Lower leg skin (tissue), 4 donors: ENCODE data around the gene NLK. TPM values are rescaled to one million over a fixed set of nuclear protein-coding genes. Genes with fewer than 3 reads are reported as not detected.
"Not testable (repeated sequence)": the region's sequence is repeated elsewhere in the genome, so short reads cannot be mapped to it uniquely, and the experiment has no call there.

Source experiments
- DNase-seq, 2 donors: peaks; one replicate each; pipeline ENCODE4 v3.0.0-alpha.2; 2019; ENCODE audit warnings: low spot score in 2 of 2
- H3K4me3 ChIP-seq: fragments of 200-600 bp; sonication (generic); 2 replicates; pipeline ENCODE4 v1.5.1; 2017; ENCODE audit warnings: mild to moderate bottlenecking, low read depth; ENCODE audit not compliant: poor library complexity, severe bottlenecking
- CTCF ChIP-seq, 3 donors: fragments of 450-650 bp; IDR thresholded peaks; one replicate each; pipeline ENCODE4 v1.5.1; 2016; ENCODE audit warnings: antibody characterized with exemption in 3 of 3, mild to moderate bottlenecking in 3 of 3, moderate library complexity in 2 of 3
- POLR2A ChIP-seq, 2 donors: fragments of 450-650 bp; IDR thresholded peaks; one replicate each; pipeline ENCODE4 v1.6.1; 2016 to 2017; ENCODE audit warnings: antibody characterized with exemption in 2 of 2, mild to moderate bottlenecking in 1 of 2, moderate library complexity in 1 of 2
- WGBS, 2 donors: methylation state at CpG; one replicate each; pipeline ENCODE4 v1.1.5; 2018; 5-methylcytosine and 5-hydroxymethylcytosine counted together
- intact Hi-C: fragments of 100-400 bp; cut with DNase I; formaldehyde crosslinking; loops from one replicate; pipeline ENCODE4 v1.15.0; 2023; ENCODE audit warnings: low total_unique reads
- total RNA-seq, 4 donors: library from RNA; depleted of rRNA; stranded (reverse); fragments of >200 nt; gene quantifications; one replicate each; pipeline ENCODE4 v1.1.0, GENCODE V29; 2016

Gene NLK
- total RNA-seq, 4 donors from 2014 or later, result 5.9 to 10.8 (median 8.2) TPM

DNA sequence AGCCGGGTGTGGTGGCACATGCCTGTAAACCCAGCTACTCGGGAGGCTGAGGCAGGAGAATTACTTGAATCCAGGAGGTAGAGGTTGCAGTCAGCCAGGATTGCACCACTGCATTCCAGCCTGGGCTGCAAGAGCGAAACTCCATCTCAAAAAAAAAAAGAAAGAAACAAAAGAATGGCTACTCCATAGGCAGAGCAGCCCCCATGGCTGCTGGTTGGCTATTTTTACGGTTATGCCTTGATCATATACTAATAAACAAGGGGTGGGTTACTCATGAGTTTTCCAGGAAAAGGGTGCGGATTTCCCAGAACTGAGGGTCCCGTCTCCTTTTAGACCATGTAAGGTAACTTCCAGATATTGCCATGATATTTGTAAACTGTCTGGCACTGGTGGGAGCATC is 200.3 kb downstream of the NLK start:
- no peak for DNase-seq
- no peak for TF ChIP-seq POLR2A (IDR thresholded peaks at IDR 0.05)
- no peak for TF ChIP-seq CTCF (IDR thresholded peaks at IDR 0.05)
- WGBS, 2 donors, result 79 to 87% methylated on average over 6 of the region's 6 CpGs
- intact Hi-C loops, result no loop called here
- no peak overlapping the region for H3K4me3 ChIP-seq

DNA sequence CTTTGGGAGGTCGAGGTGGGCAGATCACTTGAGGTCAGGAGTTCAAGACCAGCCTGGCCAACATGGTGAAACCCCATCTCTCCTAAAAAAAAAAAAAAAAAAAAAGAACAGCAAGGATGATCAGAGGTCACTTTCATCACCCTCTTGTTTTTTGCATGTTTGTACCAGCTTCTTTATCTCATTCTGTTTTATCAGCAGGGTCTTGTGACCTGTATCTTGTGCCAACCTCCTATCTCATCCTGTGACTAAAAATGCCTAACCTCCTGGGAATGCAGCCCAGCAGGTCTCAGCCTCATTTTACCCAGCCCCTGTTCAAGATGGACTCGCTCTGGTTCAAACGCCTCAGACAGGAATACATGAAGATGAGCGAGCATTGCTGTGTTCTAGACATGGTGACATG is 200.8 kb downstream of the NLK start:
- H3K4me3 ChIP-seq, DNase-seq, intact Hi-C loops: not testable (repeated sequence)
- 79% methylated on average over 4 of the region's 4 CpGs for WGBS, 2 donors

GRCh38 chr17:28244446-28244845 is 202.0 kb downstream of the NLK start:
- intact Hi-C loops, result no loop called here
- no peak overlapping the region for H3K4me3 ChIP-seq
- TF ChIP-seq CTCF (IDR thresholded peaks at IDR 0.05) (no peak), POLR2A (IDR thresholded peaks at IDR 0.05) (no peak)
- WGBS, 2 donors, result 76 to 90% methylated on average over 3 to 4 of the region's 4 CpGs
- DNase-seq, result no peak

Other genes with a start within 250 kb of the NLK start
- gene NOS2, start 242.1 kb upstream of the NLK start, total RNA-seq, result 1 to 10 TPM in 1 of 4 donors, under 1 TPM in 2, not detected in 1; 0.57 to 1.1 (median 0.59) TPM
- 10 to 100 TPM in 3 of 4 donors, 1 to 10 TPM in 1; 5.5 to 23.4 (median 22.8) TPM for gene LYRM9, start 149.3 kb upstream of the NLK start, total RNA-seq